Stimulated activated CD4-positive, alpha-beta T cell treated with anti-CD3 and anti-CD28 coated beads, Interleukin-1b, Interleukin-23, amount 100 ng/mL, for 1 hour (primary cell): ENCODE results near the gene NPHP1.
"Not testable (repeated sequence)": the region's sequence is repeated elsewhere in the genome, so short reads cannot be mapped to it uniquely, and the experiment has no call there.

ENCODE experiments used
- DNase-seq, 2 donors: peaks; one replicate each; pipeline ENCODE4 v3.0.0-alpha.2; 2020; ENCODE audit warnings: low read depth in 2 of 2

NPHP1 gene

DNA sequence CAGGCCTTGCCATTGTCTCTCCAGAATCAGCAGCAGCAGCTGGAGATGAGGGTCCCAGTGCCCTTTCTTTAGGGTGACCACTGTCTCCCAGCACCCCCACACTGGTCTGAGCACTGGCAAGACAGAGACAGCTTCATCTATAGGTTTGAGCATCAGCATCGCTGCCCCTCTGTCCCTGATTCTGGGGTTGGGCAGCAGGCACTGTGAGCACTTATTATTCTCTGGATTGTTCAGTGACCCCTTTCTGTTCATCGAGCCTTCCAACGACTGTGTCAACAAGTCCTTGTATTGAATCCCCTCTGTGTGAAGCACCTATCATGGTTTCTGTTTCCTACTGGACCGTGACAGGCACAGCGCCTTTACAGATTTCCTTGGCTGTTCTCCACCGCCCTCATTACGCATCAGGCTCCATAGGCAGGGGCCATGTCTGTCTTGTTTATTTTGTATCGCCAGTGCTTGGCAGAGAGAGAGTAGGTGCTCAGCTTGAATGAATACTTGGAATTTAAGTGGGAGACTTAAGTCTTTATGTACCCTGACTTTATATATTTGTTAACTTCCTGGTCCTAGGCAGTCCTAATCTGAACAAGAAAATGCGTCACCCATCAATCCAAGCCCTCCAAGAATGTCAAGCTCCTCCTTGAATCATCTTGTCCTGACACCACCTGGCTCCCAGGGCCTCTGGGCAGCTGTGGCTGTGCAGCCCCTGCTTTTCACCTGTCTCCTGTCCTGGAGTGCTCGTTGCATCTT is 100.6 kb downstream of the NPHP1 start:
- DNase-seq, result no peak

DNA sequence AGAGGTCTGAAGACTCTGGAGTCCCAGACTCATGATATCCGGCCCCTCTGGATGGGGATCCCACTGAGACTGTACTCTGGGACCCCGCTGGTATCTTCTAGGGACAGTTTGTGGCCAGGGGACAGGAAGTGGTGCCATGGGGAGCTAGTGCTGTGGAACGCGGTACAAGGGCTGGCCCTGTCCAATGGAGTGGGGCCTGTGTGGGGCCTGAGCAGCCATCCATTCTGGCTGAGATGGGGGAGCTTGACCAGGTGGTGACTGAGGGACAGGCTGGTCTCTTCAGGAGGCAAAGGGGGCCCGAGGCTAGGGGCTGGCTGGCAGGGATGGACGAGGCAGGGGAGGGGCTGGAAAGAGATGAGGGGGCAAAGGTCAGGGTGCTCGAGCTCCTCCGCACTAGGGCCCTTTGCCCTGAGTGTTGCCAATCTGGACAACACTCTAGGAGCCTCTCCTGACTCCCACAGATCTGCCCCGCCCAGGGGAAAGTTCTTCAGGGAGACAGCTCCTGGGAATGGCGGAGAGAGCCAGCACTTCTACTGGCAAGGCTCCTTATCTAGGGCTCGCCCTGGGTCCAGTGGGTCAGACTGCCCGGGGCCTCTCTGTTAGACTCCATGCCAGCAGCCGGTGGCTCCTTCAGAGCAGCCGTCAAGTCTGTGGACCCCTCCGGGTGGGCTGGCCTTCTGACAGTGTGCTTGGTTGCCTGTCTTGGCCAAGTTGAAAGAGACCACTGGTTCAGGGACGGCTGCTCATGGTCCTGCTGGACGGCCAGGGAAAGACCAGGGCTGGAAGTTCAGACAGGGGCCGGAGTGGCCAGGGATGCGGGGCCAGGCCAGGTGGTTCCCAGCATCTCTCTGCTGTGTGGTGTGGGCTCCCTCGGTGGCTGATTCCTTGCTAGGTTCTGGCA is 101.5 kb downstream of the NPHP1 start:
- no peak for DNase-seq

DNA sequence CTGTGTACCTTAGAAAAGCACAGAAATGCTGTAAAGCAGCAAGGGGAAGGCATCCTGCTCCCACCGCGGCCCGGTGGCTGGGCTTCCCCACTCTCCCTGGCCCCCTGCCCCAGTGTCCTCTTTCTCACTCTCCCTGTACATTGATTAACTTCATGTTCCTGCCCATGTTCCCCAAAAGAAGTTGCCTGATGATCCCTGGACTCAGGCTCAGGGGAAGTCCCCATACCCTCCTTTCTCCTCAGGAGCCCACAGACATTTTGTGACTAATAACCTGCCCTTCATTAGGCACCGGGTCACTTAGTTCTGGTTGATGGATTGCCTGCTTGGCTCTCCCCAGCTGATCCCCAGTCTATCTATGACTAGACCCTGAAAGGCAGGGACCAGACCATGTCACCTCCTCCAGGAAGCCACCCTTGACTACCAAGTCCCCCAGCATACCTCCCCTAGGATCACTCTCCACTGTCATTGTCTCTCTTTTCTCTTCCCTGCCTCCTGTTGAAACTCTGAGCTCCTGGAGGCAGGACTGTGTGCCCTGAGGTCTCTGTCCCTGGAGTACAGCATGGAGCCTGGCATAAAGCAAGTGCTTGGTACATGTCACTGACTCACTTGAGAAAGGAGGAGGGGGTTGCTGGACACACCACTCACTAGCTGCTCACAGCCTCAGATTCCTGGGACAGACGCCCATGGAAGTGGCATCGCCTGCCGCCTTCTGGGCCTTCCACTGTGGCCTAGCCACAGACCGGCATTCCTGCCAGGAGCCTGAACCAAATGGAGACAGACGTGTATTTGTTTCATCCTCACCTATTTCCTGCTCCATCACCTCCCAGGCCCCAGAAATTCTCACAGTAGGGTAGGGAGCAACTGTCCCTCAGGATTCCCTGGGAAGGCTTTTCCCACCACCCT is 102.7 kb downstream of the NPHP1 start:
- no peak for DNase-seq

DNA sequence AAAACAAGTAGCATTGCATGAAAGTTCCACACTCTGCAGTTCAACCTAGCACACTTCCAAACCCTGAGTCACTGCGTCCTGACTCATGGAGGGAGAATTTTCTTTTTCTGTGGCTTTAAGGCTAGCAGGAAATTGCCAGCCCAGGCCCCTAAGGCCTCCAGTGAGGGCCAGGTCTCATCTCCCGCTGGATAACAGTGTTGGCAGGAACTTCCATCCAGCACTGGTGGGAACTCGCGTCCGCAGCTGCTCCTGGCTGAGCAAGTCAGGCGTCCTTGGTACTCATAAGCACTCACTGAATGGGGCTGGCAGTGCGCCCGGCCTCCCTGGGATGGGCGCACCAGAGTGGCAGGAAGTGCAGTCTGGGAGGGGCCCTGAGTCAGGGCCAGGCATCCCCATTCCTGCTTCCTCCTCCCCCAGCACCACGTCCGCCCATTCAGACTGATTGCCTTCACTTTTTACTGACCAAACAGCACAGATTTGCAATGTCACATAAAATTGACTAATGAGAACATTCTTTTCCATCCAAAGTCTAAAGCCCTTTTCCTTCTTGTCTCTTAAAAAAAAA is 103.5 kb downstream of the NPHP1 start:
- DNase-seq, result no peak

DNA sequence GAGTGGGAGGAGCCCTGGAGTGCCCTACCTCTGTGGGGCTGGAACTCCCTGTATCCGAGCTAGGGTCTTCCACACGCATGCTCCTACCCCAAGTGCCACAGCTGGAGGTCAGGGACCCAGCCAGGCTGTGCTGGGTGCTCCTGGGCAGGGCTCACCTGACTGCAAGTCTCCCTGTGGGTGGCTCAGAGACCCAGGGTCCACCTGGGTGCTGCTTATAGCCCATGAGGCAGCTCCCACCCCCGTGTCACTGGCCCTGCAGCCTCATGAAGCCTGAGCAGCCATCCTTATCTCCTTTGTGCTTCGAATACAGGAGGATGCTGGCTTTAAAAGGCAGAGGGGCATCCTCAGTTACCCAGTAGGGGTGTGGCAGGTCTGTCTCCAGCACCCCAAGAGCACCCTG is 103.9 kb downstream of the NPHP1 start:
- DNase-seq, result not testable (repeated sequence)

DNA sequence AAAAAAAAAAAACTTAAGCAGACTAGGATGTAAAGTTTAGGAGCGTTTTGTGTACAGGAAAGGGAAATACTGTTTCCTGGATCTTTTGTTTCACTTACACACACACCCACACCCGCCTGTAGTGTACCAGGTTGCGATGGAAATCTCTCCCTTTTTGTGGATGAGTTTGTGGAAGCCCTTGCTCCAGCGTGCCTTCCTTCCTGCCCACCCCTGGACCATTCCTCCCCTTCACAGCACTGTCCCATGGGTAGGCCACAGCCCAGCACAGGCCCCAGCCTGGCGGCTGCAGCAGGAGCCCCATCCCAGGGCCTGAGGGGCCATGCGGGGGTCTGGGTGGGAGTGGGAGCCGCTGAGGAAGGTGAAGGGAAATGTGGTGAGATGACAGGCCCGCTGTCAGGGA is 104.3 kb downstream of the NPHP1 start:
- no peak for DNase-seq

DNA sequence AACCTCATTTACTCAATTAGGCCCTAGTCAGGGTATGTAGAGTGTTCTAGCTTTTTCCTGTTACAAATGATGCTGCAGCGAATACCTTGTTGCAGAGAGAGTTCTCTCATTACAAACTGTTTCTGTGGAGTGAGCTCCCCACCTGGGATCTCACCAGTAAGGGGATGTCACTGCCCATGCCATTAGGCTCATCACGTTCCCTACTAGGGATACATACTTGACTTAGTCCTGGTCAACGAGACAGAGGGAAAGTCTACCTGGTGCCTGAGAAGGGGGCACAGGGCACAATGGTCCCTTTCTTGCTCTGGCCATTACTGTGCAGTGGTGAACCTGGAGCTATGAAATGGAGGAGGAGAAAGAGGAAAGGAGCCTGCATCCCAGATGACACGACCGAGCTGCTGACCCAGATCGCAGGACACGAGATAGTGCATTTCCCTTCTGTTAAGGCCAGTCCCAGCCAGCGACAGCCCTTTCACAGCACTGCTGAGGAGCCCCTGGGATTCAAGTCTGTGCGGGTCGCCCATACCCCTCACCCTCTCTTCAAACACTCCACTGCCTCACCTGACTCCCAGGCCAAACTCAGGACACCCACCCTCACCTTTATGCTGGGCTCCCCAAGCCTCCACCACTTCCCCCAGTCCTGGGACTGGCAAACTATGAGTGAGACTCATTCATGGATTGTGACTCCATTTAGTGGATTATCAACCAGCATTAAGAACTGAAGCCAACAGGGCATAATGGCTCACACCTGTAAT is 105.2 kb downstream of the NPHP1 start:
- DNase-seq, result no peak

DNA sequence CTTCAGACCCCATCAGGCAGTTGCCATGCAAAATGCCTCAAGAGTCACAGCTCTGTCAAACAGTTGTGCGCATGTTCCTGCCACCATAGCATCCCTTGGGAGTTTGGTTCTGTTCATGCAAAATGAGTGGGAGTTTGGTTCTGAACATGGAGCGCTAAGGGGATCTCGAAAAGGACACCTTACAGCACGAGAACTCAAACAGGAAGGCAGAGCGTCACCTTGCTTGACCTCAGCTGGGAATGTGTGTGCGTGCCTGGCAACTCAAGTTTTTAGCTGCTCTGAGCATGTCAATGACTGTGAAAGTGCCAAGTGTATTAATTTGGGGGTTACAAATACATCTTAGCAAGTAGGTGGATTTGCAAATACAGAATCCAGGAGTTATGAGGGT is 105.8 kb downstream of the NPHP1 start:
- DNase-seq, result no peak

DNA sequence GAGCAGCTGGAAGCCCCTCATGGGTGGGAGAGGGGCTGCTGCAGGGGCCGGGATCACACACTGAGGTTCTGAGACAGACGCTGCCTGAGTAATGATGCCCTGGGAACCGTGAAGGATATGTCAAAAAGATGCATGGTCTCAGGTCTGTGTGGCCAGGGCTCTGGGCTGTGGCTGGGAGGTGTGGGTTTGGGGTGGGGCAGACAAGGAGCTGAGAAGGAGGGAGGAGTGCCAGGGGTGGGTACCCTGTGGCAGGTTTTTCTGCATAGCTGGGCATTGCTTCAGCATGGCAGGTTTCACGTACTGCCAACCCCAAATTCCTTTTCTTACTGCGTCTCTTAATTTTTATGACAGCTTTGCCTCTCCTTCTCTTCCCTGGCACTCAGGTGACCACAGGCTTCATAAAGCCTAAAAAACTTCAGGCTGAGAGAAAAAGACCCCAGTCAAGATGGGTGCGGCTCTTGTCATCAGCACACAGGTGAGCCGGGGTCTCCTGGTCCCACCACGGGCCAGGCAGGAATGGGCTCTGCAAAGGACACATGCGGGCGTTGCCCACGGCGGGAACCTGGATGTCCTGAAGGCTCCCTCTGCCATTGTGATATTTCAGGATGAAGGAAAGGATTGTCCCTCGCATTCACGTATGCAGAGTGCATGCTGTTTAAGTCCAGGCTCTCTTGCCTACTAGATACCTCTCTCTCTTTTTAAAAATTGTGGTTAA is 107.2 kb downstream of the NPHP1 start:
- DNase-seq, result no peak

DNA sequence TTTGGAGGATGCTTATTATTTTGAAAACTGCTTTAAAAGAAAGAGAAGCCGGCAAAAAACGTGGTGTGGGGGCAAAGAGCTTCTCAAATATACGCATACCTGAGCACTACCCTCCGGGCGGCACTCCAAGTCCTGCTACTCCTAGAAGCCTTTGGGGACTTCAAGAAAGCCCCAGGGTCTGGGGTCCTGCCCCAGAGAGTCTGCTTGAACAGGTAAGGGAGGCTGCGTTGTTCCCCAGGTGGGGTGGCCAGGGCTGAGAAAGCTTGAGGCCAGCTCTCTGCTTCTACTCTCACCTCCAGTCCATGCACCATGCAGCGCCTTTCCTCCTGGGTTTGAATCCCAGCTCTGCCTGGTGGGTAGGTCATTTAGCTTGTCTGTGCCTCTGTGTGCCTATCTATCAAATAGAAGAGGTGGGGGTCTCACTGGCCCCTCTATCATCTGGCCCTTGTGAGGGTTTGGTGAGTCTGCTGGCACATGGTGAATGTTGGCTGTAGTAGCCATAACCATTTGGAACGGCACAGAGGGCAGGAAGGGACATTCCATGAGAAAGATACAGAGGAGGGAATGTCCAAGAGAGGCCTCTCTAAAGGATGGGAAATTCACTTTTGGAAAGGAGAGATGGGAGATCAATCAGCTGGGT is 108.7 kb downstream of the NPHP1 start:
- no peak for DNase-seq

DNA sequence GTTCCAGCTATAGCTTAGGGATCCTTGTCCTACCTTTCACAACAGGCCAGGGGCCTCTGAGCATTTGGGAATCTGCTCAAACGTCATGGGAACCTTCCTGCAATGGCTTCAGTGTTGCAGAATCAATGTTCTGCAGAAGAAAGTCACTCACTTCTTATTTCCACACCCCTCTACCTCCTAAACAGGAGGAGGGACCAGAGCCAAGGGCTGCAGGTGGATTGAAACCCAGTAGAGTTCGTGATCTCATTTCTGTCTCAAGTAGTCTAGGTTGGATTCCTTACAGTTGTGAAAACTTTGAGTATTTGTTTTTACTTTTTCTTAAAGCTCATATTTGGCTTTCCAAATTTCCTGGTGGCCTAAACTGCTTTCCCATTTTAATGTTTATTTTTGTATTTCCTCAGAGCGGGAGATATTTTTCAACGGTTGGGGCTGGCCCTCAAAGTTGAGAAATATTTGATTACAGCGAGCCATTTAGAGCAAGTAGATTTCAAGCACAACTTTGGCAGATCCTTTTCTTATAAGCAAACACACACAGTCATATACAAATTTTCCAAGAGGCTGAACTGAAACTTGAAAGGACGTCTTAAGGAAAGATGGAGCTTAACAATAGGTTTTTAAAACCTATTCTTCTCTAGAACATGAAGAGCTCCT is 109.8 kb downstream of the NPHP1 start:
- not testable (repeated sequence) for DNase-seq

DNA sequence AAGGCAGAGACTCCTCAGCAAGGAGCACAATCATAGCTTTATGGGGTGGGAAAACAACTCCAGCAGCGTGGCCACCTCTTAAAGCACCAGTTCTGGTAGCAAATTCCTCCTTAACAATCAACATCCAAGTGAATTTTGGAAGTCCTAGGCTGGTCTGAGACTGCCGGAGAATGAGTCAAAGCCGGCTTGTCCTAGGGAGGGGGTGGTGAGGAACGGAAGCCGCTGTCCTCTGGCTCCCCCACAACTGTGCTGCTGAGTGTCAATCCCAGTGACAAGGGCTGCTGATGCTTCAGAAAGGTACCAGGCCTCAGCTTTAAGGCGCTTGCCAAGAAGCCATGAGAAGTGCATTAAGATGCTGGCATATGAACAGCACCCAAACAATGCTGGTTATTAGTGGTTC is 110.9 kb downstream of the NPHP1 start:
- DNase-seq, result not testable (repeated sequence)

DNA sequence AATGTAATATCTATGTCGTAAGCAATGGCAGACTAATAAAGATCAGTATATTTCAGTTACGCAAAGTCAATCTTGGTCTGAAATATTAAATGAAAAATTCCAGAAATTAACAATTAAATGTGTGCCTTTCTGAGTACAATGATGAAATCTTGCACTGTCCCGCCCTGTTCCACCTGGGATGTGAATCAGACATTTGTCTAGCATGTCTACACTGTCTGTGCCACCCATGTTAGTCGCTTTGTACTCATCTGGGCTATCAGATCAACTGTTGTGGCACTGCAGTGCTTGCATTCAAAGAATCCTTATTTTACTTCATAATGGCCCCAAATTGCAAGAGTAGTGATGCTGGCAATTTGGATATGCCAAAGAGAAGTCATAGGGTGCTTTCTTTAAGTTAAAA is 114.6 kb downstream of the NPHP1 start:
- DNase-seq, result not testable (repeated sequence)

DNA sequence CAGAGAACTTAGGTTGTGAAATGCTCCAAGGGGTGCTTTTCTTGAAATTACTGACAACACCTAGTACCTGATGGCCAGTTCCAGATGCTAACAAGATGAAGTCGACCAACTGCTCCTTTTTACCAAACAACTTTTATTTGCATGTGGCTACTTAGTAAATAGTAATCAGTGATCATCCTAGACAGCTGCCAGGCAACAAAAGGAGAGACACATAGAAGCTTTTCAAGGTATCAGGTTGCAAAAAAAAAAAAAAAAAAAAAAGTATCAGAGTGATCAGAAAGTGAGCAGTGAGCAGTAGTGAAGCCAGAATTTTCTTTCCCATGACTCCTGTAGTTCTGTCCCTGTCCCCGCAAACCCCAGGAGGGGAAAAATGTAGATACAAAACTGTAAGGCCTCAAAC is 121.1 kb downstream of the NPHP1 start:
- DNase-seq, result not testable (repeated sequence)

DNA sequence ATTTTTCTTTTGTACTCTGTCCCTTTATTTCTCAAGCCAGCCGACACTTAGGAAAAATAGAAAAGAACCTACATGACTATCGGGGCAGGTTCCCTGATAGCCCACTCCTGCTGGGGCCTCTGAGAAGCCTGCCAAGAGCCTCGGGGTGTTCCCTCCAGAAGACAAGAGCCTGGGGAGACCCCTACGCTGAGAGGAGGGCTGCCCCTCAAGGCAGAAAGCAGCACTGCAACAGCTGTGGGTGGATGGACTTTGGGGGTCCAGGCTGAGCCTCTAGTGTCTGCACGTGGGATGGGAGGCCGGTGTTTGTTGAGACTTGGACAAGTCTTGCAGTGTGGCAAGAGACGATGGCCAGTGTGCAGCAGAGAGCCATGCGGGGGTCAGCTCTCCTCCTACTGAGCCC is 121.7 kb downstream of the NPHP1 start:
- not testable (repeated sequence) for DNase-seq

DNA sequence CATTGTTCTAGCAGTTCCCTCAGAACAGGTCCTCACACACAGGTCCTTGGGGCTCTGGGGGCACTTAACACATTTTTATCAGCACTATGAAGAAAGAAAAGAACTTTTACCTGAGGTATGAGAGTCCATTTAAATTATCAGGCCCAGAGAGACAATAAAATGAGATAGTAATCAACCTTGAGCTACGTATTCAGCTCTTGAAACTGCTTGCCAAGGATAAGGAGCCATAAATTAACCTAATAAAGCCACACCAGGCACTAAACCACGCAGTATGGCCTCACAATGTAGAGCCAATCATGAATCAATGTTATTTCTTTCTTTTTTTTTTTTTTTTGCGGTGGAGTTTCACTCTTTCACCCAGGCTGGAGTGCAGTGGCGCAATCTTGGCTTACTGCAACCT is 126.7 kb downstream of the NPHP1 start:
- DNase-seq, result not testable (repeated sequence)

DNA sequence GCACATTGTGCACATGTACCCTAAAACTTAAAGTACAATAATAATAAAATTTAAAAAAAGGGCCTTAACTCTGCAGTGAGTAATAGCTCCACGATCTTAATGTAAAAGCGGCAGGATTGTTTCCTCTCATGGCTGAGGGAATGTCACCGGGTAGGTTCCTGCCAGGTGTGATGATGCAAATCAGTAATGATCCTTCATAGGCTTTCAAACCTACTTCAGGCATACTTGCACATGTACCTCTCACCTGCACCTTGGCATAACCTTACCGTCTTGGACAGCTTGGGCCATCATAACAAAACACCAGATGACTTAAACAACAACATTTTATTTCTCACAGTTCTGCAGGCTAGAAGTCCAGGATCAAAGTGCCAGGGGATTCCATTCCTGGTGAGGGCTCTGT is 128.9 kb downstream of the NPHP1 start:
- DNase-seq, result not testable (repeated sequence)
